HL-60 (cell line): Measurements from ENCODE around the gene SOBP.

ENCODE experiments used
- POLR2AphosphoS5 ChIP-seq: IDR thresholded peaks from 2 replicates; pipeline ENCODE4 v1.6.1; 2012; ENCODE audit warnings: low read depth
- TF ChIP-seq, protein P1 (sequence below): IDR thresholded peaks from one replicate; pipeline ENCODE4 v1.5.1; 2011; ENCODE audit warnings: low read length, control low read depth, inconsistent platforms; ENCODE audit not compliant: insufficient read depth
- TF ChIP-seq, protein P2 (sequence below): IDR thresholded peaks from 2 replicates; pipeline ENCODE4 v1.6.1; 2012; ENCODE audit warnings: low read depth; ENCODE audit not compliant: insufficient replicate concordance

DNA sequence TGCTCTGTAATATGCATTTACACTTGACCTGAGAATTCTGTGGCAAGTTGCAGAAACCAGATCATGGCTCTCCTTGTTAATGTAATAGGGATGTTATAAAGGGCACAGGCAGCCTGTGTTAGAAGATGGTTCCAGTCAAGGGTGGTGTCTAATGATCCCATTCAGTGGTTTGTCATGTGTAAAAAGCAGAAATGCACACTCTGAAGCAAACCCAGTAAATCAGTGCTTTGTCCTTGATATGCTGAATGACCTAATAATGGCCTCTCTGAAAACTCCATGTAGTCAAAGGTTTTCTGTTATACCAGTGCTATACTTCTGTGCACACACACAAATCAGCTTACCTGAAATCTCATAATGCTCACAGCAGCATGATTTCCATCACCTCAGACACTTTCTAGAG lies 66.2 kb downstream of the SOBP start:
- TF ChIP-seq, protein P1, sequence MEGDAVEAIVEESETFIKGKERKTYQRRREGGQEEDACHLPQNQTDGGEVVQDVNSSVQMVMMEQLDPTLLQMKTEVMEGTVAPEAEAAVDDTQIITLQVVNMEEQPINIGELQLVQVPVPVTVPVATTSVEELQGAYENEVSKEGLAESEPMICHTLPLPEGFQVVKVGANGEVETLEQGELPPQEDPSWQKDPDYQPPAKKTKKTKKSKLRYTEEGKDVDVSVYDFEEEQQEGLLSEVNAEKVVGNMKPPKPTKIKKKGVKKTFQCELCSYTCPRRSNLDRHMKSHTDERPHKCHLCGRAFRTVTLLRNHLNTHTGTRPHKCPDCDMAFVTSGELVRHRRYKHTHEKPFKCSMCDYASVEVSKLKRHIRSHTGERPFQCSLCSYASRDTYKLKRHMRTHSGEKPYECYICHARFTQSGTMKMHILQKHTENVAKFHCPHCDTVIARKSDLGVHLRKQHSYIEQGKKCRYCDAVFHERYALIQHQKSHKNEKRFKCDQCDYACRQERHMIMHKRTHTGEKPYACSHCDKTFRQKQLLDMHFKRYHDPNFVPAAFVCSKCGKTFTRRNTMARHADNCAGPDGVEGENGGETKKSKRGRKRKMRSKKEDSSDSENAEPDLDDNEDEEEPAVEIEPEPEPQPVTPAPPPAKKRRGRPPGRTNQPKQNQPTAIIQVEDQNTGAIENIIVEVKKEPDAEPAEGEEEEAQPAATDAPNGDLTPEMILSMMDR: no peak
- TF ChIP-seq POLR2AphosphoS5: no peak
- TF ChIP-seq, protein P2, sequence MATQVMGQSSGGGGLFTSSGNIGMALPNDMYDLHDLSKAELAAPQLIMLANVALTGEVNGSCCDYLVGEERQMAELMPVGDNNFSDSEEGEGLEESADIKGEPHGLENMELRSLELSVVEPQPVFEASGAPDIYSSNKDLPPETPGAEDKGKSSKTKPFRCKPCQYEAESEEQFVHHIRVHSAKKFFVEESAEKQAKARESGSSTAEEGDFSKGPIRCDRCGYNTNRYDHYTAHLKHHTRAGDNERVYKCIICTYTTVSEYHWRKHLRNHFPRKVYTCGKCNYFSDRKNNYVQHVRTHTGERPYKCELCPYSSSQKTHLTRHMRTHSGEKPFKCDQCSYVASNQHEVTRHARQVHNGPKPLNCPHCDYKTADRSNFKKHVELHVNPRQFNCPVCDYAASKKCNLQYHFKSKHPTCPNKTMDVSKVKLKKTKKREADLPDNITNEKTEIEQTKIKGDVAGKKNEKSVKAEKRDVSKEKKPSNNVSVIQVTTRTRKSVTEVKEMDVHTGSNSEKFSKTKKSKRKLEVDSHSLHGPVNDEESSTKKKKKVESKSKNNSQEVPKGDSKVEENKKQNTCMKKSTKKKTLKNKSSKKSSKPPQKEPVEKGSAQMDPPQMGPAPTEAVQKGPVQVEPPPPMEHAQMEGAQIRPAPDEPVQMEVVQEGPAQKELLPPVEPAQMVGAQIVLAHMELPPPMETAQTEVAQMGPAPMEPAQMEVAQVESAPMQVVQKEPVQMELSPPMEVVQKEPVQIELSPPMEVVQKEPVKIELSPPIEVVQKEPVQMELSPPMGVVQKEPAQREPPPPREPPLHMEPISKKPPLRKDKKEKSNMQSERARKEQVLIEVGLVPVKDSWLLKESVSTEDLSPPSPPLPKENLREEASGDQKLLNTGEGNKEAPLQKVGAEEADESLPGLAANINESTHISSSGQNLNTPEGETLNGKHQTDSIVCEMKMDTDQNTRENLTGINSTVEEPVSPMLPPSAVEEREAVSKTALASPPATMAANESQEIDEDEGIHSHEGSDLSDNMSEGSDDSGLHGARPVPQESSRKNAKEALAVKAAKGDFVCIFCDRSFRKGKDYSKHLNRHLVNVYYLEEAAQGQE: no peak
